ENCODE results near the gene PRRT3. TPM values are rescaled to one million over a fixed set of nuclear protein-coding genes. Genes with fewer than 3 reads are reported as not detected.

PRRT3 gene
- 8.4 and 9.2 TPM in 2 replicates for total RNA-seq (2021; fragmentation: NEBNext Ultra II Directional; extraction: Animal tissue kit (Norgen Biotek cat#: 25700))
- 9.0 and 10.0 TPM in 2 replicates for polyA plus RNA-seq (2011; rRNA removed)
- polyA plus RNA-seq (2011; cell fraction: cytosol; rRNA removed), result 8.0 TPM
- polyA plus RNA-seq (2011; cell fraction: nucleus; rRNA removed), result 16.5 TPM
- polyA plus RNA-seq (2012, experiment 1 of 2), result 3.3 to 7.9 TPM (median 6.0 TPM) in 4 replicates
- 5.7 TPM for polyA plus RNA-seq (2012, experiment 2 of 2)
- 9.2 TPM for polyA plus RNA-seq (2013, experiment 1 of 2)
- 7.5 TPM for polyA plus RNA-seq (2013, experiment 2 of 2)
- polyA minus RNA-seq (2011; rRNA and poly(A)+ RNA removed), result 18.5 and 23.8 TPM in 2 replicates
- 7.2 TPM for polyA minus RNA-seq (2011; cell fraction: cytosol; rRNA and poly(A)+ RNA removed)
- polyA minus RNA-seq (2011; cell fraction: nucleus; rRNA and poly(A)+ RNA removed), result 29.8 TPM
- long read RNA-seq, experiment 1, partial matches to known transcripts, result 1 of 2 reads
- long read RNA-seq, experiment 1, other reads (novel, unspliced or antisense), result 1 of 2 reads
- long read RNA-seq, experiment 2, partial matches to known transcripts, result 0 of 1 reads
- long read RNA-seq, experiment 2, other reads (novel, unspliced or antisense), result 0 of 1 reads

- Histone ChIP-seq H3K79me2 (ENCODE audit: control insufficient read depth in 1 of 2, insufficient read depth in 2 of 2, low read length in 2 of 2) (no peaks in the 10 kb centered on the region; a peak in 1 of 4 replicates), H3K79me1 (ENCODE audit: low read depth, low read length) (no peaks in the 10 kb centered on the region), H3K9ac (replicated peaks in 1 of 4; ENCODE audit: extremely low read depth in 1 of 4, low read depth in 3 of 4, low read length in 3 of 4) (peak within 1 kb of the TSS in 3 of 4 experiments; percentile 54 to 59 (median 58); a peak in 5 of 7 replicates), H3K4ac (replicated peaks; ENCODE audit: insufficient read length, low read depth, low read length) (no peak within 1 kb of the TSS), H2BK5ac (ENCODE audit: low read depth, low read length) (no peak within 1 kb of the TSS; the same call in 1 of the 2 replicates), H4K5ac (ENCODE audit: insufficient read length, low read depth, low read length) (peak within 1 kb of the TSS; percentile 13), H3K4me1 (replicated peaks in 1 of 4; ENCODE audit: control insufficient read depth in 3 of 4, insufficient read depth in 4 of 4, low read length in 3 of 4) (peaks cover 11 to 24% (median 20%) of the 10 kb centered on the region in 4 experiments), H3K4me2 (ENCODE audit: insufficient read depth in 1 of 2, low read depth in 2 of 2, low read length in 2 of 2) (peak within 1 kb of the TSS; percentile 69 to 86), H2BK12ac (ENCODE audit: low read depth, low read length) (no peak within 1 kb of the TSS; the same call in 1 of the 2 replicates), H3K18ac (ENCODE audit: extremely low read depth, low read length) (peak within 1 kb of the TSS; percentile 78), H3K14ac (ENCODE audit: insufficient read length) (no peak within 1 kb of the TSS), H4K8ac (ENCODE audit: extremely low read depth, insufficient read depth, low read length) (peak within 1 kb of the TSS; percentile 11; the same call in 1 of the 2 replicates), H3K23ac (ENCODE audit: insufficient read length) (no peak within 1 kb of the TSS), H3K4me3 (ENCODE audit: extremely low read depth in 1 of 4, insufficient read depth in 2 of 4, low read depth in 3 of 4, low read length in 4 of 4) (peak within 1 kb of the TSS; percentile 69 to 91 (median 80)), H3K36me3 (ENCODE audit: control insufficient read depth in 2 of 4, insufficient read depth in 4 of 4, low read length in 3 of 4) (peaks cover 0 to 3% (median under 1%) of the 10 kb centered on the region in 4 experiments; a peak in 4 of 8 replicates), H3K56ac (replicated peaks; ENCODE audit: insufficient read length, low read depth, low read length) (peak within 1 kb of the TSS; percentile 17), H3K27me3 (replicated peaks in 1 of 4; ENCODE audit: control insufficient read depth in 3 of 4, extremely low read depth in 1 of 4, insufficient read depth in 3 of 4, low read length in 3 of 4) (peaks cover 0 to 11% (median under 1%) of the 10 kb centered on the region in 4 experiments; a peak in 3 of 7 replicates), H3K23me2 (ENCODE audit: low read depth, low read length) (peaks cover 9% of the 10 kb centered on the region; the same call in 1 of the 2 replicates), H2AFZ (ENCODE audit: low read length) (no peak within 1 kb of the TSS), H4K20me1 (replicated peaks in 1 of 2; ENCODE audit: control insufficient read depth in 1 of 2, insufficient read depth in 2 of 2, low read length in 2 of 2) (peaks cover 0 to 2% of the 10 kb centered on the region in 2 experiments), H2BK120ac (replicated peaks; ENCODE audit: low read depth, low read length) (no peak within 1 kb of the TSS), H2BK20ac (ENCODE audit: low read length) (no peak within 1 kb of the TSS), H2BK15ac (ENCODE audit: low read length) (no peak within 1 kb of the TSS), H3K27ac (ENCODE audit: low read depth, low read length) (no peak within 1 kb of the TSS), H3K9me3 (ENCODE audit: insufficient read depth in 2 of 2, low read depth in 1 of 2, low read length in 1 of 2) (no peaks in the 10 kb centered on the region), H4K91ac (replicated peaks; ENCODE audit: insufficient read length, low read length) (no peak within 1 kb of the TSS), H2AK5ac (ENCODE audit: low read depth, low read length) (no peak within 1 kb of the TSS)
- CTCF ChIA-PET (ENCODE audit: partially characterized antibody), result interaction anchor here (0.9 to 5.6 kb wide), 9 partner anchors 8 to 125 kb away, joined by 3 to 41 read pairs (median 5); partner anchors contain the start of gene CRELD1
- WGBS, 2 experiments (ENCODE audit: extremely low coverage in 1 of 2, insufficient coverage in 1 of 2, insufficient read length in 1 of 2, insufficient replicate concordance in 2 of 2, low coverage in 1 of 2, low lambda C conversion rate in 2 of 2, missing lambda C conversion rate in 1 of 2), result 6% methylated on average over 42 of the region's 52 CpGs; no CpG with 5 or more reads in 1 of the 2 experiments
- DNase-seq (ENCODE audit: low read depth in 1 of 2, low spot score in 2 of 2) (peak in 1 of 2 experiments; percentile 83), FAIRE-seq (no peak)
- POLR2A ChIA-PET (ENCODE audit: partially characterized antibody), result interaction anchor here (0.8 to 2.3 kb wide), 15 partner anchors 8 to 148 kb away, joined by 3 to 8 read pairs (median 4); partner anchors contain the start of genes CRELD1 and EMC3
- TF ChIP-seq HDAC2 (IDR thresholded peaks at IDR 0.05; ENCODE audit: borderline replicate concordance in 1 of 2, low read depth in 2 of 2, low read length in 2 of 2), result peak in 1 of 2 experiments; percentile 100; a peak in 2 of 4 replicates
- TF ChIP-seq SIRT6 (IDR thresholded peaks at IDR 0.05; ENCODE audit: low read length), result no peak
- TF ChIP-seq RXRA (IDR thresholded peaks at IDR 0.05; ENCODE audit: insufficient read depth, low read depth, low read length), result no peak
- no peak for TF ChIP-seq CHD2 (IDR thresholded peaks at IDR 0.05; ENCODE audit: low read length)
- TF ChIP-seq SIN3A (conservative IDR thresholded peaks at IDR 0.05 in 1 of 2, IDR thresholded peaks at IDR 0.05 in 1 of 2; ENCODE audit: low read depth in 1 of 2, low read length in 2 of 2), result no peak; a peak in 1 of 4 replicates
- no peak for TF ChIP-seq TAF7 (optimal IDR thresholded peaks at IDR 0.05; ENCODE audit: borderline replicate concordance, low read depth, low read length)
- no peak for TF ChIP-seq TCF12 (IDR thresholded peaks at IDR 0.05; ENCODE audit: low read depth, low read length)
Measured at GRCh38 chr3:9951962-9952805, at the start of gene PRRT3. Gene PRRT3, minus strand, starts transcription at chr3:9952408. Its CDS starts 2,293 bp downstream, at chr3:9950115.

Measured in H1 (cell line).